Hematopoietic multipotent progenitor cell treated with erythropoietin and hydrocortisone succinate and interleukin-3 and kit ligand, for 8 days (in vitro differentiated cells): ENCODE measurements around the gene MAPK8IP1.

Experiments used
- DNase-seq: peaks from one replicate; pipeline ENCODE4 v3.0.0-alpha.2; 2015

Gene MAPK8IP1

DNA sequence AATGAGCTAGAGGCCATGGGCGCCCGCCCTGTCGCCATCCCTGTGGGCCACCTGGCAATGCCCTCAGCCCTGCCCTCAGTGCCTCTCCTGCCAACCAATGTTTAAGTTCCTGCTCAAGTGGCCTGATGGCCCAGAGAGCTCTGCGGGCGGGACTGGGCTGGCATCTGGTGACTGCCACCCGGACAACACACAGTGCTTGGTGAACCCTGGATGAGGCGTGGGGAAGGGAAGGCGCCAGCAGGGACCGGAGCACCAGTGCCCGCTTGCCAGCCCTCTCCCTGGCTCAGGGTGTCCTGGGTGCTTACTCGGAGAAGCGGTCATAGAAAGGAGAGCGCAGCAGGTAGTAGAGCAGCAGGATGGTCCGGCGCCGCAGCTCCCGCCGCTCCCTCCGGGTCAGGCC lies 28.1 kb downstream of the MAPK8IP1 start:
- no peak for DNase-seq

- DNase-seq = no peak
Observed at GRCh38 chr11:45913942-45914635, 28.6 kb downstream of the MAPK8IP1 start.

- no peak for DNase-seq
Observed at GRCh38 chr11:45915446-45915845, 30.0 kb downstream of the MAPK8IP1 start.

DNA sequence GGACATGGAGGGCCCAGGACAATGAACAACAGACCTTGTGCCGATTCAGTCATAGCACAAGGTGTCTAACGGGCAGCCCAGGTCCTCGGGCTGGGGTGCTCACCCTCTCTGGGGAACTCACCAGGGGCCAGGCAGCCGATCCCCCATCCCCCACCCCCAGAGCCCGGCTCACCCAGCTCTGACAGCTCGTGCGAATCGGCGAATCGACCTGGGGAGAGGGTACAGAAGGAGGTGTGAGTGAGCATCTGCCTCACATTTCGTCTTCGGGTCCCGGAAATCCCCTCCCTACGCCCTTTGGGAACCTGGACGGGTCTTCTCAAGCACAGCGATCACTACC lies 31.8 kb downstream of the MAPK8IP1 start:
- no peak for DNase-seq

GRCh38 chr11:45917623-45918330 lies 32.3 kb downstream of the MAPK8IP1 start, which contains the start of gene PEX16:
Gene PEX16 (minus strand): TSS chr11:45917877. CDS start chr11:45917811, 66 bp downstream.
- DNase-seq = peak; percentile 98

- DNase-seq = peak; percentile 80
Observed at GRCh38 chr11:45918331-45918941, 33.0 kb downstream of the MAPK8IP1 start.

- no peak for DNase-seq
Observed at GRCh38 chr11:45918962-45919675, 33.7 kb downstream of the MAPK8IP1 start.

DNA sequence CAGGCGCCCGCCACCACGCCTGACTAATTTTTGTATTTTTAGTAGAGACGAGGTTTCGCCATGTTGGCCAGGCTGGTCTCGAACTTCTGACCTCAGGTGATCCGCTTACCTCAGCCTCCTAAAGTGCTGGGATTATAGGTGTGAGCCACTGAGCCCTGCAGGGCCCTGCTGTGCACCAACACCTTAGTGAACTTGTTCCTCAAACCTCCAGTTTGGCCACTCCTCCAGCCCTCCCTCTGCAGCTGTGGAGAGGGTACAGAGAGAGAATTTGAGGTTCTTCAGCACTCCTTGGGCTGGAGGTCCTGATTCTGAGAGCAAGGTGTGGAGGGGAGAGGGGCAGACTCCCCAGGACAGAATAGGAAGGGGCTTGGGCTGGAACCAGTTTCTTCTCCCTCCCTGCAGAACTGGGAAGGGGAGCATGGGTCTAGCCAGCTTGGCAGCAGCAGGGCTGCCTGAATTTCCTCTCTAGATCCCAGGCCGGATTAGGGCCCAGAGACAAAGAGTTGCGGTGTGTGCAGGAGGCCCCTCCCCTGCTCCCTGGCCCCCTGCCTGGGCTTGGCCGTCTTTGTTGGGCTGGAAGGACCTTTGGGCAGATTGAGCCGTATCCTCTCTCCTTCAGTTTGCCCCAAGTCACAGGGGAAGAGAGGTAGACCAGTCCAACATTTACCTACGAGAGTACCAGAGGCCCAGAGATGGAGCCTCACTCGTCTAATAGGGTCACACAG lies 34.5 kb downstream of the MAPK8IP1 start:
- DNase-seq = no peak

- DNase-seq = no peak
Observed at GRCh38 chr11:45920531-45921477, 35.4 kb downstream of the MAPK8IP1 start.

DNA sequence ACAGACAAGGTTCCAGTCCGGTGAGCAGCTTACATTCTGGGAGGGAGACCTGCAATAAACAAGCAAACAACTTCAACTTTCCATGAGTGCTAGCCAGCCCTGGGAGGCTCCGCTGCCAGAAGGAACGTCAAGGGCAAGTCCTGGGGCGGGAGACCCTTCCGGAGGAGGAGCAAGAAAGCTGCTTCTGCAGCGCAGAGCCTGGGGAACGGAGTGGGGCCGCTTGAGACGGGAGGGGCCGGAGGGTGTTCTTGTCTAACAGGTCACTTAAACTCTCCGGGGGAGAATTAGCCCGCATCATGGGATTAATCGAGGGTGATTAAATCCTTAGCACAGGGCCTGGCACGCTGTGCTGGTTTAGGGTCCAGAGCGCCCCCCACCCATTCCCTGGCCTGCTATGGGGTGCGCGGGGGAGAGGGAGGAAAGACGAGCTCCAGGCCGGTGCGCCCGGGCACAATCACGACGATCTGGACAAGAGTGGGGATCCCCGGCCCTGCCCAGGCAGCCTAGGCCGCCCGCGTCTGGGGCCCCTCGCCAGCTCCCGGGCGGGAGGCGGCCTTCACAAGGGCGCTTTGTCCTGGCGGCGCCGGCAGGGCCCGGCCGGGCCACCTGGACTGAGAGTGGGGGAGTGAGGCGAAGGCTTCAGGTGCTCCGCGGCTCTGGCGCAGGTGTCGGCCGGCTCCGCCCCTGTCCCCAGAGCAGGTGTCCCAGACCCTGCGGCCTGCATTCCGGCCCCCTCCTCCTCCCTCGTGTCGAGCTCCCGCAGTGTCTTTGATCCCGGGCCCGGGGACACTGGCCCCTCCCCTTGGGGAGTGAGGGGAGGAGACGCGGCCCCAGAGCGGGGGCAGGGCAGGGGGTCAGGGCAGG lies 36.3 kb downstream of the MAPK8IP1 start:
- DNase-seq = no peak

DNA sequence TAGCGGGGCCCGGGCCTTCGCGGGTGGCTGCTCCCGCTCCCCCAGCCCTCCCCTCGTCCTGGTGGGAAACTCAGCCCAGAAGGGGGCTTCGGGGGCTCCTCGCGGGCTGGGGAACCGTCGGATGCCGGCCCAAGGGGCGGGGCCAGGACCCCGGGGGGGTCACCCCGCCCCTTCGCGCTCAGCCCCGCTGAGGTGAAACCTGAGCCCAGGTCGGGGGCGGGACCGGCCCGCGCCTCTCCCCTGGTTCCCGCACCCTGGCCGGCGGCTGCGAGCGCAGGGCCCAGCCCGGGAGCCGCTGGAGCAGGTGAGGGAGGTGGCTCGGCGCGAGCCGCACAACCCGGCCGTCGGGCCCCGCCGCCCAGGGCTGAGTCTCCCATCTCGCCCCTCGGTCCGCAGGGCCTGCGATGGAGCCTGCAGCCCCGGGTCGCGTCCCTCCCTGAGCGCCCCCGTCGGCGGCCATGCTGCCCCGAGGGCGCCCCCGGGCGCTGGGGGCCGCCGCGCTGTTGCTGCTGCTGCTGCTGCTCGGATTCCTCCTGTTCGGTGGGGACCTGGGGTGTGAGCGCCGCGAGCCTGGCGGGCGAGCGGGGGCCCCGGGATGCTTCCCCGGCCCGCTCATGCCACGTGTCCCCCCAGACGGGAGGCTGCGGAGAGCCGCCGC lies 37.1 kb downstream of the MAPK8IP1 start, which contains the start of gene LARGE2:
Gene LARGE2, plus strand, starts transcription at position 232 of the 658 bp plus-strand sequence. Its CDS starts 227 bp downstream, at position 459.
- DNase-seq = no peak

DNA sequence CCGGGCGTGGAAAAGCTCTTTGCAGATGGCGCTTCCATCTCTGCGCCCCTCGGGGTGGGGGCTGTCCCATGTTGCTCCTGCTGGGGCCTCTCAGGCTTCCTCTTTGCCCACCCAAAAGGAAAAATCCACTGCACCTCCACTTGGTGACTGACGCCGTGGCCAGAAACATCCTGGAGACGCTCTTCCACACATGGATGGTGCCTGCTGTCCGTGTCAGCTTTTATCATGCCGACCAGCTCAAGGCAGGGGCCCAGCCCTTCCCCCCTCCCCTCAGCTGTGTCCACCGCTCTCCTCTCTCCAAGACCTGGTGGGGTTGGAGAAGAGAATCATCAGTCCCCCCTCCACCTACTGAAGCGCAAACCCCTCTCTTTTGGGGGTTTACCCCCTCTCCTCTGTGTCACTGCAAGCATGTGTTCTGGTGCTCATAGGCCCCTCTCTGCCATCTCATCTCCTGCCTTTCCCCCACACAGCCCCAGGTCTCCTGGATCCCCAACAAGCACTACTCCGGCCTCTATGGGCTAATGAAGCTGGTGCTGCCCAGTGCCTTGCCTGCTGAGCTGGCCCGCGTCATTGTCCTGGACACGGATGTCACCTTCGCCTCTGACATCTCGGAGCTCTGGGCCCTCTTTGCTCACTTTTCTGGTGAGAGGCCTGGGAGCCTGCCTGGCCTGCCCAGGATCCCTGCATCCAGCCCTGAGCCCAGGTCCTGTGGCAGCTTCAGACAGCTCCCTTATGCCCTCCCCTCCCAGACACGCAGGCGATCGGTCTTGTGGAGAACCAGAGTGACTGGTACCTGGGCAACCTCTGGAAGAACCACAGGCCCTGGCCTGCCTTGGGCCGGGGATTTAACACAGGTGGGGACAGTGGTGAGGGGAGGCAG lies 38.8 kb downstream of the MAPK8IP1 start:
- DNase-seq = no peak

DNA sequence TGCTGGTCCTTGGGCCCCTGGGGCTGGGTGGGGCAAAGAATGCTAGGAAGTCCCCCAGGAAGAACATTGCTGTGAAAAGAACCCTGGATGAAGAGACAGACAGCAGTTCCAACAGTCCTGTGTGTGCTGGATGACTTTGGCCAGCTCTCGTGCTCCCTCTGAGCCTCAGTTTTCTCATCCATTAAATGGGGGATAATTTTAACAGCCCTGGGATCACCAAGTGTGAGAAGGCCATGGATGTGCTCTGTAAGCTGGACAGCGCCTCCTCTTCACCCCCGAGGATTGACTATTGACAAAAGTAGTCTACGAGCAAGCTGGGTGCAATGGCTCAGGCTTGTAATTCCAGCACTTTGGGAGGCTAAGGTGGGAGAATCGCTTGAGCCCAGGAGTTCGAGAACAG lies 39.5 kb downstream of the MAPK8IP1 start:
- DNase-seq = no peak

- no peak for DNase-seq
Observed at GRCh38 chr11:45925550-45925949, 40.1 kb downstream of the MAPK8IP1 start.

GRCh38 chr11:45926001-45926401 lies 40.5 kb downstream of the MAPK8IP1 start:
- no peak for DNase-seq

GRCh38 chr11:45926536-45927331 lies 41.3 kb downstream of the MAPK8IP1 start:
- no peak for DNase-seq

DNA sequence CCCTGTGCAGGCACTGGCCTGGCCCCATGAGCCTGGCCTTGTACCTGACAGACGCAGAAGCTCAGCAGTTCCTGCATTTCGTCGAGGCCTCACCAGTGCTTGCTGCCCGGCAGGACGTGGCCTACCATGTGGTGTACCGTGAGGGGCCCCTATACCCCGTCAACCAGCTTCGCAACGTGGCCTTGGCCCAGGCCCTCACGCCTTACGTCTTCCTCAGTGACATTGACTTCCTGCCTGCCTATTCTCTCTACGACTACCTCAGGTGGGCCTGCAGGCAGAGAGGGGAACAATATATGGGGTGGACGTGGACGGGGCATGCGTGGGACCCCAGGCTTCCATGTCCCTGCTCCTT lies 41.9 kb downstream of the MAPK8IP1 start:
- no peak for DNase-seq
